ENCODE data around the gene LRP1B.

The LRP1B gene

GRCh38 chr2:141557329-141558095, 573.3 kb downstream of the LRP1B start:
- DNase-seq, result no peak

- no peak for DNase-seq
Measured at GRCh38 chr2:141555876-141556470, 574.8 kb downstream of the LRP1B start.

GRCh38 chr2:141554810-141555209, 576.0 kb downstream of the LRP1B start:
- no peak for DNase-seq

- DNase-seq, result no peak
Measured at GRCh38 chr2:141534666-141535362, 596.0 kb downstream of the LRP1B start.

- no peak for DNase-seq
Measured at GRCh38 chr2:141529659-141530058, 601.2 kb downstream of the LRP1B start.

- no peak for DNase-seq
Measured at GRCh38 chr2:141528990-141529389, 601.8 kb downstream of the LRP1B start.

GRCh38 chr2:141526760-141527159, 604.1 kb downstream of the LRP1B start:
- DNase-seq, result no peak

GRCh38 chr2:141524777-141525176, 606.0 kb downstream of the LRP1B start:
- no peak for DNase-seq

- DNase-seq, result no peak
Measured at GRCh38 chr2:141523199-141523598, 607.6 kb downstream of the LRP1B start.

- no peak for DNase-seq
Measured at GRCh38 chr2:141522702-141523101, 608.1 kb downstream of the LRP1B start.

GRCh38 chr2:141522048-141522447, 608.8 kb downstream of the LRP1B start:
- DNase-seq, result no peak

- no peak for DNase-seq
Measured at GRCh38 chr2:141519906-141520305, 610.9 kb downstream of the LRP1B start.

GRCh38 chr2:141517852-141518421, 612.9 kb downstream of the LRP1B start:
- no peak for DNase-seq

- no peak for DNase-seq
Measured at GRCh38 chr2:141517180-141517851, 613.5 kb downstream of the LRP1B start.

- no peak for DNase-seq
Measured at GRCh38 chr2:141515931-141516330, 614.9 kb downstream of the LRP1B start.

- DNase-seq, result no peak
Measured at GRCh38 chr2:141513853-141514252, 617.0 kb downstream of the LRP1B start.

GRCh38 chr2:141508806-141509595, 621.8 kb downstream of the LRP1B start:
- DNase-seq, result no peak

- no peak for DNase-seq
Measured at GRCh38 chr2:141508086-141508752, 622.6 kb downstream of the LRP1B start.

GRCh38 chr2:141506135-141506534, 624.7 kb downstream of the LRP1B start:
- no peak for DNase-seq

GRCh38 chr2:141501752-141502151, 629.1 kb downstream of the LRP1B start:
- no peak for DNase-seq

- no peak for DNase-seq
Measured at GRCh38 chr2:141499123-141499522, 631.7 kb downstream of the LRP1B start.

GRCh38 chr2:141498561-141498960, 632.3 kb downstream of the LRP1B start:
- no peak for DNase-seq

Measured in NCI-H146 (cell line).